Retinal pigment epithelial cell (primary cell): ENCODE data around the gene MAPKAP1.
"Not testable (repeated sequence)": the region's sequence is repeated elsewhere in the genome, so short reads cannot be mapped to it uniquely, and the experiment has no call there.

Experiments
- DNase-seq: peaks from one replicate; pipeline ENCODE4 v3.0.0-alpha.2; 2010; ENCODE audit warnings: low read depth
- H3K4me3 ChIP-seq: 2 replicates; pipeline ENCODE4 v1.5.1; 2011; ENCODE audit warnings: mild to moderate bottlenecking, low read length, control low read depth, moderate library complexity
- CTCF ChIP-seq: conservative IDR thresholded peaks from 2 replicates; pipeline ENCODE4 v1.5.1; 2011; ENCODE audit warnings: low read depth, low read length, control low read depth, inconsistent platforms

MAPKAP1 gene

GRCh38 chr9:125404733-125405132, 302.3 kb downstream of the MAPKAP1 start:
- H3K4me3 ChIP-seq: no peak overlapping the region
- no peak for DNase-seq
- no peak for TF ChIP-seq CTCF

DNA sequence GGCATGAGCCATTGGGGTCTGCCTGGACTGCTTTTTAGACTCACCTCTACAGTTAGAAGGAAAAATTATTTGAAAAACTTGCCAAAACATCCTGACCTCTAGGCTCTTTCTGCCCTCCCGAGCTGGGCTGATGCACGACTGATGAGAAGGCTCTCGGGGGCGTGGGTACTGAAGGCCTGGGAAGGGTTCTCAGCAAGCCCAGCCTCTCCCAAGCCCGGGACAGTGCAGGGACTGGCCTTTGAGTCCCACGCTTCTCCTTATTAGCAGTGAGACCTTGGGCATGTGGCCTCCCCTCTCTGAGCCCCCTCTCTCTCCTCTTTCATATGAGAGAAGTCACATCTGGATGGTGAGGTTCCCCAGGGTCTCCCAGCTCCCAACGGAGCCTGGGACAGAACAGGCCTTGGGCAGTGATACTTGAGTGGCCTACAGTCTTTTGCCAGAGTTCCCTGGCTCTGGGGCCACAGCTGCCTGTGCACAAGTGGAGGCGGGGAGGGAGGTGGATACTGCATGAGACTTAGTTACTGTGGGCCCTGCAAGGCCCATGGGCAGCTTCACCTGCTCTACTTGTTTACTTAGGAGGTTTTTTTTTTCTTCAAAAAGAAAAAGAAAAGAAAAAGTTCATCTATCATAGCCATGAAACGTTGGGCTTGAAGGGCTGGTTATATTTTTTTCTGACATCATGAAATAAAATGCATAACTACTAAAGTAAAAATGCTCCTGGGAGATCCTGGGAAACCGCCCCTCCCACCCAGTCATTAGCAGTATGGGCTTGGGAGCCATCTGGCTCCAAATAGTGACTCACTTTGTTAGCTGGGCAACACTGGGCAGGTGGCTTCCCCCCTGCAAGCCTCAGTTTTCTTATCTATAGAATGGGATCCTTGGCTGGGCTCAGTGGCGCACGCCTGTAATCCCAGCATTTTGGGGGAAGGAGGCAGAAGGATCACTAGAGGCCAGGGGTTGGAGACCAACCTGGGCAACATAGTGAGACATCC, 306.0 kb downstream of the MAPKAP1 start:
- no peak for TF ChIP-seq CTCF
- no peak for DNase-seq

DNA sequence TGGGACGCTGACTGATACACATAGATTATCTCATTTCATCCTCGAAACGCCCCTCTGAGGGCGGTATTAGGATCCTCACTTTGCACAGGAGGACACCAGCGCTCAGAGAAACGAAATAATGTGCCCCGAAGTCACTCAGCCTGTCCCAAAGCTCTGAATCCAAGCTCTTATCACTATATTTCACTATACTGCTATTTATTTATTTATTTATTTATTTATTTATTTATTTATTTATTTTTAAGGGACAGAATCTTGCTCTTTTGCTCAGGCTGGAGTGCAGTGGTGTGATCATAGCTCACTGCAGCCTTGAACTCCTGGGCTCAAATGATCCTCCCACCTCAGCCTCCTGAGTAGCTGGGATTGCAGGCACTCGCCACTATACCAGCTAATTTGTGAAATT, 306.8 kb downstream of the MAPKAP1 start:
- H3K4me3 ChIP-seq, DNase-seq: not testable (repeated sequence)

More for the DNA sequence above, 306.0 kb downstream of the MAPKAP1 start:
- H3K4me3 ChIP-seq: no peak overlapping the region

DNA sequence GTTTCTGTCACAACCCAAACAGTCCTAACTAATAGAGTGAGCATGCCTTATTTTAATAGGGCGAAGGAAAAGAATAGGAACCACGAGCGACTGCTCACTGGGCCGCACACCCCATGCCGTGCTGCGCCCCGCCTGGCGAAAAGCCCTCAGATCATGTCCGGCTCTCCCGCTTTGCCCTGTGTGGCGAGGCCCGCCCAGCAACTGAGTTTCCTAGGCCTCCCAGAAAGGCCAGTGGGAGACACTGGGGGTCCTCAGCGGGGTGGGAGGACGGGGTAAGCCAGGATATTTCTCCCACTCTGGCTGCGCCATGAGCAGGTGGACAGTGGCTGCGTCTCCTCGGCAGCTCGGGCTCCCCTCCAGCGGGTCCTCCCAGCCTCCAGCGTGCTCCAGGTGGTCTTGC, 307.3 kb downstream of the MAPKAP1 start:
- DNase-seq: no peak
- no peak for TF ChIP-seq CTCF
- H3K4me3 ChIP-seq: no peak overlapping the region

DNA sequence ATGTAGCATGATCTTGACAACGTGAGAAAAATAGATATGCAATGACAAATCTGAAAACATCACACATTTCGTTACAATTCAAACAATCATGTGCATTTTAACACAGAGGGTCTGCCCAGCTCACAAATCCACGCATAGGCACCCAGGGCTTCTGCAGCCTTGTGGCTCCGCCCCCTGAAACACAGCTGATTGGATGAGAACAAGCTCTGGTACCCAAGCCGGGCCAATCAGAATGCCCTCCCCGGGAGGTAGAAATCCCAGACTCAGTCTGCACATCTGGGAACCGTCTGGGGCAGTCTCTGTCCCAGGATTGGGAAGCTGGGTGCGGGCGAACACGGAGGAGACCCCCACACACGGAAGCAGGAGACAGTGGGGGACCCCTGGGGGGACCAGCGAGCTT, 307.8 kb downstream of the MAPKAP1 start:
- TF ChIP-seq CTCF: no peak
- no peak for DNase-seq
- H3K4me3 ChIP-seq: no peak overlapping the region

GRCh38 chr9:125398243-125398642, 308.8 kb downstream of the MAPKAP1 start:
- no peak overlapping the region for H3K4me3 ChIP-seq
- DNase-seq: no peak
- TF ChIP-seq CTCF: no peak

DNA sequence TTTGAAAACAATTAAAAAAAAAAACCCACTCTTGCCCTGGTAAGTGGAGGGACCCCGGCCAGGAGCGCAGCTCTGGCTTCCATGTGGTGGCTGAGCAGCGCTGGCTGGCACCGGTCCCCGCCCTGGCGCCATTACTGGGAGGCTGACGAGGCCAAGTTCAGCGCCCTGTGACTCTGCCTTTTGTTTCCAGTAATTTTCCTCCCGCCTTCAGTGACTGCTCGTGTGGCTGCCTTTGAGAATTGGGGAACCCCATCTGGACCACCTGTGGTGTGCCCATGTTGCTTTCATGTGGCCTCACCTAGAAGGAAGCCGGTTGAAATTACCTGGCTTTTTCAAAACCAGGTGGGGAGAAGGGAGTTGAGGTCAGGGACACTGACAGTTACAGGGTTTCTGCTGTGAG, 309.3 kb downstream of the MAPKAP1 start:
- DNase-seq: no peak
- no peak for TF ChIP-seq CTCF

More for the DNA sequence above, 309.3 kb downstream of the MAPKAP1 start:
- no peak overlapping the region for H3K4me3 ChIP-seq
